ENCODE data around the gene TRMO.

DNA sequence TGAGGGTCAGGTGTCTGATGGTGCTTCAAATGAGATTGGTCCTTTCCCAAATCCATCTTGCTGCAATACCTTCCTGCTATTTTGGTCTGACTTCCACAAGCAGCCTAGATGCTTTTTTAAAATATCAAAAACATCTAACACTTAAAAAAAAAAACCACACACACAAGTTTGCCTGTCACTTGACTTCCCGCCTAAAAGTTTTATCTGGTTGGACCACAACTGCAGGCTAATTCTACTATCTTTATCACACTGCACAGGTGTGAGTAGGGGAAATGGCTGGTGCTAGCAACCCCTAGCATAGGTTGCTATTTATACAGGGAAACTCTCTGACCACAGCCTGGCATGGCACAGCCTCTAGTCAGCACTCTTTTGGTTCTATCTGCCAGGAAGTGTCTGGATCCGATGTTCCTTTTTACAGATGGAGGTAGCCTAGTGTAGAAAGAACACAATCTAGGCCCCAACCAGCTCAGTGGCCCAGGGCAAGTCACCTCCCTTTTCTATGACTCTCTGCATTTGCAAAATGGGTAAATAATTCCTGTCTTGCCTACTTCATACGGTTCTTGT, 15.9 kb upstream of the TRMO start, which contains the start of gene HEMGN:
- TF ChIP-seq, protein P1, sequence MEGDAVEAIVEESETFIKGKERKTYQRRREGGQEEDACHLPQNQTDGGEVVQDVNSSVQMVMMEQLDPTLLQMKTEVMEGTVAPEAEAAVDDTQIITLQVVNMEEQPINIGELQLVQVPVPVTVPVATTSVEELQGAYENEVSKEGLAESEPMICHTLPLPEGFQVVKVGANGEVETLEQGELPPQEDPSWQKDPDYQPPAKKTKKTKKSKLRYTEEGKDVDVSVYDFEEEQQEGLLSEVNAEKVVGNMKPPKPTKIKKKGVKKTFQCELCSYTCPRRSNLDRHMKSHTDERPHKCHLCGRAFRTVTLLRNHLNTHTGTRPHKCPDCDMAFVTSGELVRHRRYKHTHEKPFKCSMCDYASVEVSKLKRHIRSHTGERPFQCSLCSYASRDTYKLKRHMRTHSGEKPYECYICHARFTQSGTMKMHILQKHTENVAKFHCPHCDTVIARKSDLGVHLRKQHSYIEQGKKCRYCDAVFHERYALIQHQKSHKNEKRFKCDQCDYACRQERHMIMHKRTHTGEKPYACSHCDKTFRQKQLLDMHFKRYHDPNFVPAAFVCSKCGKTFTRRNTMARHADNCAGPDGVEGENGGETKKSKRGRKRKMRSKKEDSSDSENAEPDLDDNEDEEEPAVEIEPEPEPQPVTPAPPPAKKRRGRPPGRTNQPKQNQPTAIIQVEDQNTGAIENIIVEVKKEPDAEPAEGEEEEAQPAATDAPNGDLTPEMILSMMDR (IDR thresholded peaks at IDR 0.05), result no peak
- TF ChIP-seq REST (IDR thresholded peaks at IDR 0.05; ENCODE audit: insufficient read depth in 1 of 2, low read depth in 2 of 2, low read length in 1 of 2) (no peak), POLR2AphosphoS5 (IDR thresholded peaks at IDR 0.05; ENCODE audit: low read depth, low read length) (no peak), SIN3A (IDR thresholded peaks at IDR 0.05; ENCODE audit: borderline replicate concordance, insufficient read depth, low read depth, low read length) (no peak), TCF7L2 (IDR thresholded peaks at IDR 0.05; ENCODE audit: low read depth, low read length) (no peak)

Measured in Panc1 (cell line).